Trophoblast cell (in vitro differentiated cells and primary cell): ENCODE data around the gene DTNA.
A peak's percentile ranks its signal among the peaks of the same experiment; 100 is the strongest.

Source experiments
- DNase-seq, 2 donors: peaks; one replicate each; pipeline ENCODE4 v3.0.0-alpha.2; 2016
- H2AFZ ChIP-seq: 2 replicates; pipeline ENCODE4 v1.6.1; 2013; ENCODE audit warnings: low read length, moderate library complexity, mild to moderate bottlenecking; ENCODE audit not compliant: insufficient read depth, poor library complexity
- H2AK5ac ChIP-seq: 2 replicates; pipeline ENCODE4 v1.6.1; 2013; ENCODE audit warnings: mild to moderate bottlenecking, low read length
- H2BK120ac ChIP-seq: 2 replicates; pipeline ENCODE4 v1.6.1; 2013; ENCODE audit warnings: low read length, mild to moderate bottlenecking, moderate library complexity; ENCODE audit not compliant: insufficient read depth, poor library complexity
- H2BK12ac ChIP-seq: 2 replicates; pipeline ENCODE4 v1.6.1; 2013; ENCODE audit warnings: mild to moderate bottlenecking, low read length, moderate library complexity
- H2BK5ac ChIP-seq: 2 replicates; pipeline ENCODE4 v1.6.1; 2013; ENCODE audit warnings: low read length, low read depth, moderate library complexity, mild to moderate bottlenecking; ENCODE audit not compliant: poor library complexity
- H3K14ac ChIP-seq: 2 replicates; pipeline ENCODE4 v1.6.1; 2013; ENCODE audit warnings: mild to moderate bottlenecking, low read length
- H3K18ac ChIP-seq: 2 replicates; pipeline ENCODE4 v1.6.1; 2013; ENCODE audit warnings: mild to moderate bottlenecking, low read length
- H3K23ac ChIP-seq: 2 replicates; pipeline ENCODE4 v1.6.1; 2013; ENCODE audit warnings: low read length
- H3K27ac ChIP-seq: 2 replicates; pipeline ENCODE4 v1.5.1; 2013; ENCODE audit warnings: low read depth, mild to moderate bottlenecking, inconsistent platforms, low read length, moderate library complexity
- H3K27me3 ChIP-seq: 2 replicates; pipeline ENCODE4 v1.6.1; 2013; ENCODE audit warnings: inconsistent platforms, mild to moderate bottlenecking, low read length, moderate library complexity; ENCODE audit not compliant: insufficient read depth
- H3K36me3 ChIP-seq, 2 experiments: 1 replicate in 1 of 2; 2 replicates in 1 of 2; pipeline ENCODE4 v1.6.1; 2013; ENCODE audit warnings: low read length in 2 of 2, mild to moderate bottlenecking in 2 of 2, moderate library complexity in 1 of 2; ENCODE audit not compliant: insufficient read depth in 2 of 2, control insufficient read depth in 1 of 2
- H3K4ac ChIP-seq: 2 replicates; pipeline ENCODE4 v1.6.1; 2013; ENCODE audit warnings: low read depth, mild to moderate bottlenecking, low read length, moderate library complexity
- H3K4me1 ChIP-seq, 2 experiments: 1 replicate in 1 of 2; 2 replicates in 1 of 2; pipeline ENCODE4 v1.6.1; 2013; ENCODE audit warnings: low read length in 2 of 2, mild to moderate bottlenecking in 2 of 2, moderate library complexity in 1 of 2; ENCODE audit not compliant: insufficient read depth in 2 of 2, control insufficient read depth in 1 of 2
- H3K4me2 ChIP-seq: 2 replicates; pipeline ENCODE4 v1.6.1; 2013; ENCODE audit warnings: inconsistent platforms, mild to moderate bottlenecking, low read length, moderate library complexity
- H3K4me3 ChIP-seq: 2 replicates; pipeline ENCODE4 v1.5.1; 2013; ENCODE audit warnings: mild to moderate bottlenecking, low read depth, low read length, inconsistent platforms
- H3K79me1 ChIP-seq: one replicate; pipeline ENCODE4 v1.6.1; 2013; ENCODE audit warnings: low read length
- H3K79me2 ChIP-seq: 2 replicates; pipeline ENCODE4 v1.6.1; 2013; ENCODE audit warnings: low read length, mild to moderate bottlenecking; ENCODE audit not compliant: control insufficient read depth, insufficient read depth, poor library complexity
- H3K9ac ChIP-seq: 2 replicates; pipeline ENCODE4 v1.6.1; 2013; ENCODE audit warnings: mild to moderate bottlenecking, low read length
- H3K9me3 ChIP-seq: 2 replicates; pipeline ENCODE4 v1.6.1; 2013; ENCODE audit warnings: low read depth, mild to moderate bottlenecking, control low read depth, inconsistent platforms, low read length; ENCODE audit not compliant: insufficient read depth
- H4K12ac ChIP-seq: 2 replicates; pipeline ENCODE4 v1.6.1; 2013; ENCODE audit warnings: low read depth, mild to moderate bottlenecking, low read length, moderate library complexity
- H4K8ac ChIP-seq: 2 replicates; pipeline ENCODE4 v1.6.1; 2013; ENCODE audit warnings: low read depth, mild to moderate bottlenecking, low read length, moderate library complexity
- H4K91ac ChIP-seq: one replicate; pipeline ENCODE4 v1.6.1; 2013; ENCODE audit warnings: low read depth, mild to moderate bottlenecking, low read length, moderate library complexity
- WGBS: extraction: QIAGEN DNeasy Blood & Tissue Kit; methylation state at CpG from one replicate; pipeline ENCODE4 v1.1.7; 2013; ENCODE audit warnings: missing lambda C conversion rate; ENCODE audit not compliant: insufficient read length, insufficient coverage; ENCODE audit errors: extremely low coverage; 5-methylcytosine and 5-hydroxymethylcytosine counted together

The DTNA gene

GRCh38 chr18:34767601-34768027 lies 57.5 kb downstream of the DTNA start:
- Histone ChIP-seq H3K4ac (no peak overlapping the region), H2BK5ac (no peak overlapping the region), H2BK12ac (no peak overlapping the region), H3K27ac (no peak overlapping the region), H2AK5ac (no peak overlapping the region), H3K18ac (no peak overlapping the region), H3K4me2 (no peak overlapping the region), H2AFZ (no peak overlapping the region), H3K4me3 (no peak overlapping the region), H4K8ac (no peak overlapping the region), H2BK120ac (no peak overlapping the region), H3K14ac (no peak overlapping the region), H3K79me2 (no peaks in the 10 kb centered on the region), H3K27me3 (no peaks in the 10 kb centered on the region), H3K79me1 (no peaks in the 10 kb centered on the region), H3K9me3 (no peaks in the 10 kb centered on the region), H3K23ac (no peak overlapping the region), H4K12ac (no peak overlapping the region), H3K36me3 (no peaks in the 10 kb centered on the region), H4K91ac (no peak overlapping the region), H3K9ac (no peak overlapping the region), H3K4me1 (no peaks in the 10 kb centered on the region)
- WGBS: no CpG with 5 or more reads among the region's 1 CpG
- DNase-seq: peak; percentile 59 to 80

GRCh38 chr18:34771958-34772357 lies 61.9 kb downstream of the DTNA start:
- H4K12ac ChIP-seq: no peak overlapping the region
- H3K4me1 ChIP-seq: no peaks in the 10 kb centered on the region

GRCh38 chr18:34772887-34773286 lies 62.8 kb downstream of the DTNA start:
- Histone ChIP-seq H3K4me1 (no peaks in the 10 kb centered on the region), H3K27me3 (no peaks in the 10 kb centered on the region), H3K4ac (no peak overlapping the region), H3K18ac (no peak overlapping the region), H4K91ac (no peak overlapping the region), H3K23ac (no peak overlapping the region), H2BK5ac (no peak overlapping the region), H3K79me2 (no peaks in the 10 kb centered on the region), H4K12ac (no peak overlapping the region), H3K9me3 (no peaks in the 10 kb centered on the region), H2AK5ac (no peak overlapping the region), H2BK120ac (no peak overlapping the region), H3K4me2 (no peak overlapping the region), H2BK12ac (no peak overlapping the region), H3K36me3 (no peaks in the 10 kb centered on the region), H3K14ac (no peak overlapping the region), H3K79me1 (no peaks in the 10 kb centered on the region), H4K8ac (no peak overlapping the region), H3K27ac (no peak overlapping the region), H3K9ac (no peak overlapping the region), H2AFZ (no peak overlapping the region), H3K4me3 (no peak overlapping the region)
- no peak for DNase-seq
- no CpG with 5 or more reads among the region's 2 CpGs for WGBS

More at GRCh38 chr18:34771958-34772357, 61.9 kb downstream of the DTNA start:
- Histone ChIP-seq H3K23ac (no peak overlapping the region), H2BK12ac (no peak overlapping the region), H3K27ac (no peak overlapping the region), H3K79me2 (no peaks in the 10 kb centered on the region), H3K4me3 (no peak overlapping the region), H3K4ac (no peak overlapping the region), H3K79me1 (no peaks in the 10 kb centered on the region), H3K27me3 (no peaks in the 10 kb centered on the region), H4K8ac (no peak overlapping the region), H2AFZ (no peak overlapping the region), H3K18ac (no peak overlapping the region), H3K36me3 (no peaks in the 10 kb centered on the region), H2AK5ac (no peak overlapping the region), H3K9ac (no peak overlapping the region), H2BK120ac (no peak overlapping the region), H4K91ac (no peak overlapping the region), H3K14ac (no peak overlapping the region), H2BK5ac (no peak overlapping the region), H3K4me2 (no peak overlapping the region), H3K9me3 (no peaks in the 10 kb centered on the region)
- DNase-seq: no peak
- WGBS: no CpG with 5 or more reads among the region's 1 CpG

GRCh38 chr18:34773378-34773777 lies 63.3 kb downstream of the DTNA start:
- WGBS: no CpG with 5 or more reads among the region's 2 CpGs
- Histone ChIP-seq H3K4me1 (no peaks in the 10 kb centered on the region), H3K4ac (no peak overlapping the region), H2AFZ (no peak overlapping the region), H3K4me2 (no peak overlapping the region), H4K8ac (no peak overlapping the region), H3K79me2 (no peaks in the 10 kb centered on the region), H3K79me1 (no peaks in the 10 kb centered on the region), H3K36me3 (no peaks in the 10 kb centered on the region), H3K4me3 (no peak overlapping the region), H4K12ac (no peak overlapping the region), H3K14ac (no peak overlapping the region), H4K91ac (no peak overlapping the region), H3K18ac (no peak overlapping the region), H3K27ac (no peak overlapping the region), H2BK120ac (no peak overlapping the region), H2AK5ac (no peak overlapping the region), H2BK5ac (no peak overlapping the region), H3K9me3 (no peaks in the 10 kb centered on the region), H2BK12ac (no peak overlapping the region), H3K23ac (no peak overlapping the region), H3K27me3 (no peaks in the 10 kb centered on the region), H3K9ac (no peak overlapping the region)
- peak in 1 of 2 donors; percentile 46 for DNase-seq
